Erythroblast (primary cell): ENCODE results near the gene ANKRD10.

ENCODE experiments used
- GATA1 ChIP-seq: IDR thresholded peaks from 2 replicates; pipeline ENCODE4 v1.6.1; 2011; ENCODE audit warnings: low read depth, mild to moderate bottlenecking, control low read depth, low read length, moderate library complexity
- POLR2A ChIP-seq: IDR thresholded peaks from 2 replicates; pipeline ENCODE4 v1.6.1; 2011; ENCODE audit warnings: mild to moderate bottlenecking, low read length

GRCh38 chr13:110850006-110850405 is 64.9 kb downstream of the ANKRD10 start:
- TF ChIP-seq POLR2A = no peak
- TF ChIP-seq GATA1 = no peak
